ENCODE data around the gene GALNT7.

- TF ChIP-seq POLR2A (IDR thresholded peaks at IDR 0.05), result no peak
- no peak for TF ChIP-seq CTCF (IDR thresholded peaks at IDR 0.05)
Measured at GRCh38 chr4:173267711-173268110, 99.1 kb downstream of the GALNT7 start.
